Esophagus squamous epithelium (tissue), 5 donors: ENCODE results near the gene SMC4. TPM values are rescaled to one million over a fixed set of nuclear protein-coding genes. Genes with fewer than 3 reads are reported as not detected.

Experiments used
- DNase-seq: peaks from one replicate; lab custom pipeline; 2025; lab: John Stamatoyannopoulos, UW
- H3K27ac ChIP-seq, 4 donors: fragments of 200-600 bp; sonication (generic); one replicate each; pipeline ENCODE4 v1.5.1; 2016 to 2019; ENCODE audit warnings: mild to moderate bottlenecking in 1 of 4
- H3K27me3 ChIP-seq, 4 donors: fragments of 200-600 bp; sonication (generic); 1 replicate in 3 of 4; 2 replicates in 1 of 4; pipeline versions ENCODE4 v1.5.1 to v1.6.0; 2017 to 2021; ENCODE audit warnings: antibody characterized with exemption in 1 of 4
- H3K36me3 ChIP-seq, 3 donors: fragments of 200-600 bp; sonication (generic); one replicate each; pipeline ENCODE4 v1.5.1; 2016 to 2019
- H3K4me1 ChIP-seq, 3 donors: fragments of 200-600 bp; sonication (generic); one replicate each; pipeline ENCODE4 v1.5.1; 2017 to 2019
- H3K4me3 ChIP-seq, 4 donors: fragments of 200-600 bp; sonication (generic); 1 replicate in 3 of 4; 2 replicates in 1 of 4; pipeline ENCODE4 v1.5.1; 2016 to 2019; ENCODE audit warnings: mild to moderate bottlenecking in 2 of 4, moderate library complexity in 1 of 4
- H3K9me3 ChIP-seq, 3 donors: fragments of 200-600 bp; sonication (generic); one replicate each; pipeline ENCODE4 v1.5.1; 2016 to 2019
- POLR2A ChIP-seq, 4 donors: fragments of 450-650 bp; IDR thresholded peaks; one replicate each; pipeline ENCODE4 v1.6.1; 2017; ENCODE audit warnings: antibody characterized with exemption in 4 of 4, mild to moderate bottlenecking in 4 of 4, moderate library complexity in 3 of 4
- WGBS, 2 donors: methylation state at CpG; one replicate each; pipeline ENCODE4 v1.1.5; 2018; 5-methylcytosine and 5-hydroxymethylcytosine counted together
- intact Hi-C: fragments of 100-400 bp; cut with DNase I; formaldehyde crosslinking; loops from one replicate; pipeline ENCODE4 v1.15.0; 2022
- small RNA-seq, 4 donors: library from RNA; depleted of rRNA; stranded (forward); fragments of <200 nt; gene quantifications; one replicate each; pipeline ENCODE3, GENCODE V24; 2016
- total RNA-seq, 4 donors: library from RNA; depleted of rRNA; stranded (reverse); fragments of >200 nt; gene quantifications; one replicate each; pipeline ENCODE4 v1.1.0, GENCODE V29; 2016
- TF ChIP-seq, protein P1 (sequence below), 6 experiments: fragments of 450-650 bp in 4 of 6; fragments of 200-600 bp in 2 of 6; sonication (generic) in 2 of 6; IDR thresholded peaks; one replicate each; pipeline ENCODE4 v1.5.1; 2016 to 2019; ENCODE audit warnings: antibody characterized with exemption in 6 of 6, mild to moderate bottlenecking in 4 of 6, moderate library complexity in 4 of 6
- donor health status: DM: yes; HTN: yes; CAD: no.

Gene SMC4
- total RNA-seq, 4 donors from 2014 or later, result 50.4 to 94.8 (median 81.6) TPM

DNA sequence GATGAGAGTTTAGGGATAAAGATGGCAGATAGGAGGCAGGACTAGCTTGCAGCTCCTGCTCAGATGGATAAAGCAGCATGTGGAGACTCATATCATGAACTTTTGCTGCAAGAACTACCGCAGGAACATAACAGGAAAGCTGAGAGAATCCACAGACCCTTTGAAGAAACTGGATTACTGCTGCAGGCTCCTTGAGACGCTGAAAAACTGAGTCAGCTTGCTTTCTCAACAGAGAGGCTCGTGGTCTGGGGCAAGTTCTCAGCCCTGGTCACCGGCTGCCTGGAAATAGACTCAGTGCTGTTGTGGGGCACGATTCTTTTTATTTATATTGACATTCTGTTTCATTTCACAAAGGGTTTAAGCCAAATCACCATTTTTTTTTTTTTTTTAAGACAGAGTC, 78.9 kb downstream of the SMC4 start:
- no peak for TF ChIP-seq POLR2A (IDR thresholded peaks at IDR 0.05)
- TF ChIP-seq, protein P1, sequence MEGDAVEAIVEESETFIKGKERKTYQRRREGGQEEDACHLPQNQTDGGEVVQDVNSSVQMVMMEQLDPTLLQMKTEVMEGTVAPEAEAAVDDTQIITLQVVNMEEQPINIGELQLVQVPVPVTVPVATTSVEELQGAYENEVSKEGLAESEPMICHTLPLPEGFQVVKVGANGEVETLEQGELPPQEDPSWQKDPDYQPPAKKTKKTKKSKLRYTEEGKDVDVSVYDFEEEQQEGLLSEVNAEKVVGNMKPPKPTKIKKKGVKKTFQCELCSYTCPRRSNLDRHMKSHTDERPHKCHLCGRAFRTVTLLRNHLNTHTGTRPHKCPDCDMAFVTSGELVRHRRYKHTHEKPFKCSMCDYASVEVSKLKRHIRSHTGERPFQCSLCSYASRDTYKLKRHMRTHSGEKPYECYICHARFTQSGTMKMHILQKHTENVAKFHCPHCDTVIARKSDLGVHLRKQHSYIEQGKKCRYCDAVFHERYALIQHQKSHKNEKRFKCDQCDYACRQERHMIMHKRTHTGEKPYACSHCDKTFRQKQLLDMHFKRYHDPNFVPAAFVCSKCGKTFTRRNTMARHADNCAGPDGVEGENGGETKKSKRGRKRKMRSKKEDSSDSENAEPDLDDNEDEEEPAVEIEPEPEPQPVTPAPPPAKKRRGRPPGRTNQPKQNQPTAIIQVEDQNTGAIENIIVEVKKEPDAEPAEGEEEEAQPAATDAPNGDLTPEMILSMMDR (IDR thresholded peaks at IDR 0.05), result no peak
- intact Hi-C loops, result no loop called here
- no peak for DNase-seq
- Histone ChIP-seq H3K4me1 (no peaks in the 10 kb centered on the region), H3K9me3 (no peaks in the 10 kb centered on the region), H3K4me3 (no peak overlapping the region), H3K27me3 (peaks cover 0 to under 1% (median 0%) of the 10 kb centered on the region in 4 donors), H3K27ac (no peak overlapping the region), H3K36me3 (no peaks in the 10 kb centered on the region)
- WGBS, 2 donors, result 71 to 76% methylated on average over 5 of the region's 5 CpGs

- no peaks in the 10 kb centered on the region for H3K4me1 ChIP-seq
- no peaks in the 10 kb centered on the region for H3K27me3 ChIP-seq
- intact Hi-C loops, result no loop called here
- H3K27ac ChIP-seq, result no peak overlapping the region
- H3K36me3 ChIP-seq, result no peaks in the 10 kb centered on the region
- DNase-seq, result no peak
- TF ChIP-seq, protein P1 (IDR thresholded peaks at IDR 0.05), result no peak
- TF ChIP-seq POLR2A (IDR thresholded peaks at IDR 0.05), result no peak
- WGBS, 2 donors, result 89 to 91% methylated on average over 10 of the region's 10 CpGs
- H3K4me3 ChIP-seq, result no peak overlapping the region
- H3K9me3 ChIP-seq, result no peaks in the 10 kb centered on the region
Observed at GRCh38 chr3:160479376-160479775, 79.9 kb downstream of the SMC4 start.

DNA sequence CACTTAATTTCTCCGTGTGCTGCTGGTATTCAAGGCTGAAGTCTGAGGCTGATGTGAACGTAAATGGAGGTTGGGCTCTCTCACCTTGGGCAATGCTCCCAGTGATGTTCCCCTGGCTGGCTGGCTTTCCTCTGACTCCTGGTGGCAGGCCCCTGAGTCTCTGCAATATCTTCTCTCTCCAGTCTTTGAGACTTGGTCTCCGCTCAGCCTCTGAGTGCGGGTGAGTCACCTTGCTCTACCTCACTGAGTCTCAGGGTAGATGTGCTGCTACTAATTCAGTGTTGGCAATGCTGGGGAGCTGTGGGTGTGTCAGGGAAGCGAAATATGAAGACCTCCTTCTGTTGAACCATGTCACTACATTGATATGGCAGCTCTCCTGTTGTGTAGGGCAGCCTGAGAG, 81.5 kb downstream of the SMC4 start:
- Histone ChIP-seq H3K27me3 (no peaks in the 10 kb centered on the region), H3K9me3 (no peaks in the 10 kb centered on the region), H3K4me3 (no peak overlapping the region), H3K36me3 (no peaks in the 10 kb centered on the region), H3K27ac (no peak overlapping the region), H3K4me1 (peaks cover 0 to 8% (median 0%) of the 10 kb centered on the region in 3 donors)
- TF ChIP-seq, protein P1 (IDR thresholded peaks at IDR 0.05), result no peak
- TF ChIP-seq POLR2A (IDR thresholded peaks at IDR 0.05), result no peak
- DNase-seq, result no peak
- intact Hi-C loops, result no loop called here
- WGBS, 2 donors, result 83 to 85% methylated on average over 3 to 5 of the region's 5 CpGs

DNA sequence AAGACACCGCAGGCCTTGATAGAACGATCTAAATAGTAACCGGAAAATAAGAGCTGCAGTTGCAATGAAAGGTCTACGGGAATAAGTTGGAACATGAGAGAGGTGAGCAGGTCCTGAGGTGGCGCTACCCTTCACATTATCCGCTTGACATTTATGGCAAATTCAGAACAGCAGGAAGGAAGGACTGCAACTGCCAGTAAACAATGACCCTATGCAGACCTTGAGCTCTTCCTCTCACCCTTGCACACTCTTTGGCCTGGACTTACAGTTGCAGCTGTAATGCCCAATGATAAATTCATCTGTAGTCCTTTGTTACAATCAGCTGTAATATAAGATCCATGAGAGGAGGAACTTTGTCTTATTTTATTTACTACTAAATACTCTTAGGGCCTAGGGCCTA, 82.4 kb downstream of the SMC4 start:
- Histone ChIP-seq H3K9me3 (no peaks in the 10 kb centered on the region), H3K4me3 (no peak overlapping the region), H3K27me3 (no peaks in the 10 kb centered on the region), H3K36me3 (no peaks in the 10 kb centered on the region), H3K27ac (no peak overlapping the region), H3K4me1 (peaks cover 0 to 12% (median 0%) of the 10 kb centered on the region in 3 donors)
- intact Hi-C loops, result no loop called here
- DNase-seq, result no peak
- TF ChIP-seq, protein P1 (IDR thresholded peaks at IDR 0.05), result no peak
- no peak for TF ChIP-seq POLR2A (IDR thresholded peaks at IDR 0.05)
- WGBS, 2 donors, result 84 to 92% methylated on average over 6 of the region's 6 CpGs

GRCh38 chr3:160482796-160483195, 83.3 kb downstream of the SMC4 start:
- WGBS, 2 donors, result 74 to 92% methylated on average over 3 of the region's 3 CpGs
- Histone ChIP-seq H3K36me3 (no peaks in the 10 kb centered on the region), H3K4me3 (no peak overlapping the region), H3K27me3 (no peaks in the 10 kb centered on the region), H3K4me1 (peaks cover 0 to 12% (median 0%) of the 10 kb centered on the region in 3 donors), H3K27ac (no peak overlapping the region), H3K9me3 (no peaks in the 10 kb centered on the region)
- TF ChIP-seq, protein P1 (IDR thresholded peaks at IDR 0.05), result no peak
- no peak for TF ChIP-seq POLR2A (IDR thresholded peaks at IDR 0.05)
- intact Hi-C loops, result no loop called here
- DNase-seq, result no peak

Small RNA genes lying within 50 kb of the gene (small RNA-seq; reads per million reads assigned to genes)
- gene MIR15B, result 14.0 to 26.2 (median 21.1) reads per million in 4 donors
- 3.2 to 6.0 (median 4.9) reads per million in 4 donors for gene MIR16-2
- gene RNU7-136P, result 0 reads per million in 4 donors

Other genes starting within 250 kb of the SMC4 start
- 10 to 100 TPM in 1 of 4 donors, 1 to 10 TPM in 2, under 1 TPM in 1; 0.53 to 13.2 (median 3.9) TPM for gene C3orf80, start 174.2 kb upstream of the SMC4 start, total RNA-seq
- gene IFT80, start 425 bp upstream of the SMC4 start, total RNA-seq, result 10 to 100 TPM; 10.8 to 20.4 (median 14.9) TPM
- gene TRIM59, start 50.1 kb downstream of the SMC4 start, total RNA-seq, result 10 to 100 TPM in 1 of 4 donors, 1 to 10 TPM in 3; 4.9 to 14.7 (median 8.9) TPM
- 10 to 100 TPM; 19.9 to 34.7 (median 23.4) TPM for gene KPNA4, start 165.9 kb downstream of the SMC4 start, total RNA-seq